Immature natural killer cell (primary cell): Measurements from ENCODE around the gene CD58. TPM values are rescaled to one million over a fixed set of nuclear protein-coding genes. Genes with fewer than 3 reads are reported as not detected.
"Not testable (repeated sequence)": the region's sequence is repeated elsewhere in the genome, so short reads cannot be mapped to it uniquely, and the experiment has no call there.

Experiments
- DNase-seq, 3 donors: peaks; one replicate each; pipeline ENCODE4 v3.0.0; 2022; ENCODE audit warnings: mixed read lengths in 1 of 3
- H3K27ac Mint-ChIP-seq, 6 donors: one replicate each; pipeline ENCODE4 v1.8.0; 2020; ENCODE audit warnings: mixed read lengths in 6 of 6, mild to moderate bottlenecking in 5 of 6, inconsistent platforms in 4 of 6, moderate library complexity in 3 of 6
- H3K27me3 Mint-ChIP-seq, 3 donors: one replicate each; pipeline ENCODE4 v1.8.0; 2020 to 2021; ENCODE audit warnings: low read depth in 3 of 3, mild to moderate bottlenecking in 3 of 3, mixed read lengths in 3 of 3, moderate library complexity in 3 of 3, inconsistent platforms in 1 of 3
- H3K36me3 Mint-ChIP-seq, 3 donors: one replicate each; pipeline ENCODE4 v1.8.0; 2020; ENCODE audit warnings: mixed read lengths in 3 of 3, inconsistent platforms in 2 of 3, mild to moderate bottlenecking in 2 of 3
- H3K4me1 Mint-ChIP-seq, 2 donors: one replicate each; pipeline ENCODE4 v1.8.0; 2020; ENCODE audit warnings: inconsistent platforms in 2 of 2, mild to moderate bottlenecking in 2 of 2, mixed read lengths in 2 of 2, moderate library complexity in 1 of 2
- H3K4me3 Mint-ChIP-seq, 5 donors: one replicate each; pipeline ENCODE4 v1.8.0; 2020; ENCODE audit warnings: mild to moderate bottlenecking in 5 of 5, mixed read lengths in 5 of 5, inconsistent platforms in 3 of 5, moderate library complexity in 3 of 5
- H3K9me3 Mint-ChIP-seq, 6 donors: one replicate each; pipeline ENCODE4 v1.8.0; 2020; ENCODE audit warnings: mild to moderate bottlenecking in 6 of 6, mixed read lengths in 6 of 6, inconsistent platforms in 4 of 6, moderate library complexity in 3 of 6
- polyA plus RNA-seq, 3 donors: library from polyadenylated mRNA; unstranded; fragments of 300-500 nt; fragmentation: Illumina TruSeq; gene quantifications; one replicate each; pipeline ENCODE4 v1.2.3, GENCODE V29; 2021

CD58 gene, protein sequence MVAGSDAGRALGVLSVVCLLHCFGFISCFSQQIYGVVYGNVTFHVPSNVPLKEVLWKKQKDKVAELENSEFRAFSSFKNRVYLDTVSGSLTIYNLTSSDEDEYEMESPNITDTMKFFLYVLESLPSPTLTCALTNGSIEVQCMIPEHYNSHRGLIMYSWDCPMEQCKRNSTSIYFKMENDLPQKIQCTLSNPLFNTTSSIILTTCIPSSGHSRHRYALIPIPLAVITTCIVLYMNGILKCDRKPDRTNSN
- polyA plus RNA-seq: 100 to 1,000 TPM in 1 of 3 donors, 10 to 100 TPM in 2; 68.6 to 112 (median 69.9) TPM

DNA sequence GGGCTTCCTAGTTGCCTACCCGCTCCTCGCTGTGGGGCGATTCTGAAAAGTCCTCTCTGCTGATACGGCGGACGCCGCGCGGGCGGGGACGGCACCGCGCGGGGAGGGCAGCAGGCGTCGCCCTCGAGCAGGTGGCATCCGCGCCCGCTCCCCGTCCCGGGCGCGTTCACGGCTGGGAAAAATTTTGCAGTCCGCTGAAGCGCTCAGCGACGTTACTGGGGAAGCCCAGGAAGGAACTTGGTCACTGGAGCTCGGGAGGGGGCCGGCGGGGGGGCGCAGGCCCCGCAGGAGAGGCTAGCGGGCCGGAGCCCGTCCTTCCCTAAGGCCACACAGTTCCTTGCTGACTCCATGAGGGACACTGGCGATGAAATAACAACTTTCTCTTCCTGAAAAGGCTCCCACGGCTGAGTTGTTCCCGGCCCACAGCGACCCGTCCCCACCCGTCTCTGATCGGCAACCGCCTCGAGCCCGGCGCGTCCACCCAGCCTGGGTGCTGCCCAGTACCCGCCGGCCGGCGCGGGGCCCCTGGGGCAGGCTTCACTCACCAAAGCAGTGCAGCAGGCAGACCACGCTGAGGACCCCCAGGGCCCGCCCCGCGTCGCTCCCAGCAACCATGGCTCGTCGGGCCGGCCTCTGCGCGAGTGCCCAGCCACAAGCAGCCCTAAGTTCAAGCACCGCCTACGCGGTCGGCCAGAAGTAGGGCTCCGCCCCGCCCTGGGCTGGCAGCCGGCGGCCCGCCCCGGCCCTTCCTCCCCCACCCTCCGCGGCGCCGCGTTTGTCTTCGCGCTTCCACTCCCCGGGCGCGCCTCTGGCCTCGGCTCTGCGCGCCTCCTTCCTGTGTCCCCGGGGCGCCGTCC lies at the start of gene CD58:
Gene CD58, minus strand, starts transcription at position 669 of the 857 bp plus-strand sequence. Its CDS starts 54 bp downstream, at position 615.
- Mint-ChIP-seq H3K9me3 (no peaks in the 10 kb centered on the region), H3K36me3 (peaks cover 0 to 3% (median 0%) of the 10 kb centered on the region in 3 donors), H3K27ac (peak within 1 kb of the TSS; percentile 91 to 96 (median 94)), H3K27me3 (peaks cover 2 to 10% (median 3%) of the 10 kb centered on the region in 3 donors), H3K4me1 (peaks cover 45 to 49% of the 10 kb centered on the region in 2 donors), H3K4me3 (peak within 1 kb of the TSS; percentile 88 to 98 (median 96))
- DNase-seq: peak; percentile 77 to 83 (median 80)

DNA sequence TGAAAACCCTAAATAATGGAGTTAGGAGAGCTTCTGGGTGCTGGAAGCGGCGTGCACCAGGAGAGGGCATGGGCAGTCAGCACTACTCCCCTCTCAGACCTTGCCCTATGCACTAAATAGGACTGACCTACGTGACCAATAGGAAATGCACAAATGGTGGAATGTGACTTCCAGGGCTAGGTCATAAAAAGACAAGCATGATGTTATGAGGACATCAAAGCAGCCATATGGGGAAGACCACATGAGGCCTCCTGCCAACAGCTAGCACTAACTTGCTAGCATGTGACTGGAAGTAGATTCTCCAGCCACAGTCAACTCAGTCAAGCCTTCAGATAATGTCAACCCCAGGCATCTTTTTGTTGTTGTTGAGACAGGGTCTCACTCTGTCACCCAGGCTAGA lies 49.6 kb upstream of the CD58 start:
- H3K27ac Mint-ChIP-seq, H3K4me1 Mint-ChIP-seq, H3K36me3 Mint-ChIP-seq, H3K4me3 Mint-ChIP-seq, DNase-seq, H3K9me3 Mint-ChIP-seq: not testable (repeated sequence)
- peaks cover 0 to 16% (median 2%) of the 10 kb centered on the region in 3 donors for H3K27me3 Mint-ChIP-seq

DNA sequence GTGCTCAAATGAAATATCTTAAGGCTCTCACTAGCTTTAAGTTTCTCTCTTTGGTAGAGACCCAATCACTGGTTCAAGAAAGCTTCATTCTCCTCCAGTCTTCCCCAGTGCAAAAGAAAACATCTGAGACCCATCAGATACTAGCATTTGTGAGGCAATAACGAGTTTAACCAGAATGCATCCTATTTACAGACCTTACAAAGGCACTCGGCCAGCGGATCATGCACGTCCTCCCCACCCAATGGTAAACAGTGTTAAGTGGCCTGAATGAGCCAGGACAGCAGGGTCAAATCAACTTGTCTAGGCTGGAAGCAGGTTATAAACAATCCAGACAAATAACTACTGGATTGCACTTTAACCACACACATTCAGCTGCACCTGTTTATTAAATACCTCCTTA lies 48.3 kb upstream of the CD58 start:
- H3K9me3 Mint-ChIP-seq, H3K36me3 Mint-ChIP-seq, H3K4me3 Mint-ChIP-seq, DNase-seq, H3K27ac Mint-ChIP-seq, H3K4me1 Mint-ChIP-seq: not testable (repeated sequence)
- H3K27me3 Mint-ChIP-seq: peaks cover 0 to 20% (median 5%) of the 10 kb centered on the region in 3 donors

DNA sequence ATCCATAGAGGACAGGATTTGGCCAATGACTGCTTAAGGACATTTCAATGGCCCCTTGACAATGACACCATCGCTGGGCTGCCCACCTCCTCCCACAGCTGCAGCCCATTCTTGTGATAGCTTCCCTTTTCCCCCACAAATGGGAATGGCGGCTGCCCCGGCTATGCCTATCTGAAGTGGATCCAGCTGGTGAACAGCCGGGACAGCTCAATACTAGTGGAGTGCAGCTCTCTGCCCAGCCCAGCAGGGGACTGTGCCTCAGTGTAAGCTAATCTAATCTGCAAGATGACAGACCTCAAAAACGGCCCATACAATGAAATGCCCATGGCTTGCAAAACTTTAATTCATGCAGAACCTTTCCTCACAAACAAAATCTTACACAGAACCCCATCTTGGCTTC lies 47.0 kb upstream of the CD58 start:
- H3K4me1 Mint-ChIP-seq, H3K36me3 Mint-ChIP-seq, H3K9me3 Mint-ChIP-seq, H3K27ac Mint-ChIP-seq, DNase-seq, H3K4me3 Mint-ChIP-seq: not testable (repeated sequence)
- H3K27me3 Mint-ChIP-seq: peaks cover 2 to 20% (median 5%) of the 10 kb centered on the region in 3 donors

DNA sequence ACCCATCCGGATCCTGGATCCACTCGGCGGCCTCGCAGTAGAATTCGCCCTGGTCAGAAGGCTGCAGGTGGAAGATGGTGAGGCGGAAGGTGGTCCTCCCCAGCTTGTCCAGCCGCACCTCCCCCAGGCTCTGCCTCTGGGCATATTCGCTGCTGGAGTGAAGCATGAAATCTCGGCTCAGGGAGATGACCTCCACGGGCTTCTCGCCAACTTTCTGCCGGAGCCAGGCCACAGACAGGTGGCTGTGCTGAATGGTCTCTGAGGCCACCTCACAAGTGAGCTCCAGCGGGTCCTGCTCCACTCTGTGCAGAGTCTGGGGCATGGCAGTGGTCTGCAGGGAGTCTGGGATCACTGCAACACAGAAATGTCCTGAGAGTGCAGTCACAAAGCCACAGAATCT lies 43.0 kb upstream of the CD58 start:
- H3K4me3 Mint-ChIP-seq, H3K27me3 Mint-ChIP-seq, H3K36me3 Mint-ChIP-seq, H3K27ac Mint-ChIP-seq, DNase-seq, H3K4me1 Mint-ChIP-seq, H3K9me3 Mint-ChIP-seq: not testable (repeated sequence)

DNA sequence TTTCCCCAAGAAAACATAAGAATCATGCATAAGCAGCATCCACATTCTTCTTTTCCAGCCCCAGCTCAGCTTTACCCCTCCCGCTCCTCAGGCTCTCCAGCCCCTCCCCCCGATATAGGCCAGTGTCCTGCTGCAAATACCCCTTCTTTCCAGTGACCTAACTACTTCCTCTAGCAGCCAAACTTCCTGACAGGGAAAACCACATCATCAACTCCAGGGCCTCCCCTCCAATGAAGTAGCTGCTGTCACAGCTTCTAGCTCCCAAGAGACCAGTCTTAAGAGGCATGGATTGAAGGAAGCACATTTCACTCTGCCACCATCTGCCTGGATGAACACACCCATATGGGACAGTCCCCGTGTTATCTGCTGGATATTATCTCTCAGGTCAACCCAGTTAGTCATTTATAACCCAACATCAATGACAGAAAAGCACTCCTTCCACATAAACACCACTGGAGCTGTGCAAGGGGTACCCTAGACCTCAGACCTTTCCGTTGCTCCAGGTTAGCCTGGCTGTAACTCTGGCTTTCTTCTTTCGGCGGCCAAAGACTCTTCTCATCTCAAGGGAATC lies 39.1 kb upstream of the CD58 start:
- H3K27ac Mint-ChIP-seq: not testable (repeated sequence)

DNA sequence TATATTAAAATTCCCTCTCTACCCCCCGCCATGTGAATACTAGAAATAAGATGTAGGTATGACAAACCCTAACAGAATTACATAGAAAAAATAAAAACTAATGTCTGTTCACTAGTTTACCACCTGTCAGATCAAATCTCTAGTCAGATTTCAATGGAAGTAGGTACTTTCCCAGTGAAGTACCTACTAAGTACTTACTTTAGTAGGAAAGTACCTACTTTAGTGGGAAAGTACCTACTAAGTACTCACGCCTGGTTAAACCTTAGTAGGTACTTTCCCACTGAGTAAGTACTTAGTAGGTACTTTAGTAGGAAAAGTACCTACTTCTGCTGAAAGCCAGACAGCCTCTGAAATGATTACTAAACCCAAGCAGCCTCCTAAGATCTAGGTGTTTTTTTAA lies 38.0 kb upstream of the CD58 start:
- H3K27ac Mint-ChIP-seq, H3K9me3 Mint-ChIP-seq, H3K27me3 Mint-ChIP-seq, H3K36me3 Mint-ChIP-seq, DNase-seq, H3K4me3 Mint-ChIP-seq: not testable (repeated sequence)
- H3K4me1 Mint-ChIP-seq: peaks cover 8 to 11% of the 10 kb centered on the region in 2 donors

More for the DNA sequence above, 39.1 kb upstream of the CD58 start:
- not testable (repeated sequence) for H3K9me3 Mint-ChIP-seq, H3K36me3 Mint-ChIP-seq, DNase-seq, H3K27me3 Mint-ChIP-seq, H3K4me3 Mint-ChIP-seq
- H3K4me1 Mint-ChIP-seq: peaks cover 8 to 11% of the 10 kb centered on the region in 2 donors

DNA sequence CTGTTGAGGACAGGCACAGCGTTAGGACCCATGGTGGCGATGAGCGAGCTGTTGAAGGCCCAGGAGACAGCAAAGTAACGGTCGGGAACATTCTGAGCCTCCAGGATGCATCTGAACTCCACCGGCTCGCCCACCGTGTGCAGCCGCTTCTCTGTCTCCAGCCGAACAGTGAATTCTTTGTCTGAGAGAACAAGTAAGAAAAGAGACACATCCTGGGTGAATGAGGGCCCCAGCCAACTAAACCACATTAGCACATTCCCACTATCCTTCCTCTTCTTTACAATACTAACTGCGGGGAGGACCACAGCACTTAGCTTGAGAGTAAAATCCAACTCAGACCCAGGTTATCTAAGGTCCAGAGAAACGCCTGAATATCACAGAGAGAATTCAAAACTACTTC lies 37.3 kb upstream of the CD58 start:
- H3K36me3 Mint-ChIP-seq, H3K27me3 Mint-ChIP-seq, H3K4me3 Mint-ChIP-seq, DNase-seq, H3K27ac Mint-ChIP-seq, H3K9me3 Mint-ChIP-seq: not testable (repeated sequence)
- peaks cover 8 to 11% of the 10 kb centered on the region in 2 donors for H3K4me1 Mint-ChIP-seq

DNA sequence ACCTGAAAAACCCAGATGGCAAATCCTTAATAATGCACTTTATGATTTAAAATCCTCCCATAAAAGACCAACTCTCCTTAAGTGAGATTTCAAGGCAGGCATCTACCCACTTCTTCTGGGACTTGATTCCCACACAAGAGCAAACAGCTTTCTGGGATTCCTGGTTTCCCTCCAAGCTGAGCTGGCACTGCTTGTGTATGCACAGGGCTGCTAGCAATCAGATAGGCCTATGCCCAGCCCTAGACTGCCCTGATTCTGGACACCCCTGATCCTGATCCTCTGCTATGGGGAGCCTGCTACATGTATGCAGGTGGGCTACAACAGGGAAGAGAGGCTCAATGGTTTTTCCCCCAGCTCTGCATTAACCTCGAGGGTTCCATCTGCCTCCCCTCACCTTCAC lies 36.6 kb upstream of the CD58 start:
- H3K36me3 Mint-ChIP-seq, DNase-seq, H3K27me3 Mint-ChIP-seq, H3K27ac Mint-ChIP-seq, H3K4me3 Mint-ChIP-seq, H3K9me3 Mint-ChIP-seq: not testable (repeated sequence)
- peaks cover 8 to 11% of the 10 kb centered on the region in 2 donors for H3K4me1 Mint-ChIP-seq

DNA sequence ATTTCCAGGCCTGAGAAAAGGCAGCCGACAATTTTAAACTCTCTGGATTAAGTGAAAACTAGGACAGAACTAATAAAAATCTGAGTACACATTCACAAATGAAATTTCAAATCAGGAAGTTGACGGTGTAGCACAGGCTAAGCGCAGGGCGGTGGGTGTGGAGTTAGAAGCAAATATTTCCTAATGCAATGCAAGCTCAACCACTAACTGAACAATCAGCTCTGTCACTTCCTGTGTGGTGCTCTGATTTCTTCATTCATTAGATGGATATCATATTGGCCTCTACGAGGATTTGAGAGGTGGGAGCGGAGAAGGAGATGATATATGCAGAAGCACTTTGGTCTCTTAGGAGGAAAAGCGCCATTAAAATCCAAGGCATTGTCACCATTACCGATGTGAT lies 35.2 kb upstream of the CD58 start:
- H3K4me3 Mint-ChIP-seq: peak overlapping the region in 1 of 5 donors; percentile 31
- H3K27ac Mint-ChIP-seq, H3K9me3 Mint-ChIP-seq, H3K27me3 Mint-ChIP-seq, DNase-seq, H3K36me3 Mint-ChIP-seq: not testable (repeated sequence)
- peaks cover 8 to 11% of the 10 kb centered on the region in 2 donors for H3K4me1 Mint-ChIP-seq

DNA sequence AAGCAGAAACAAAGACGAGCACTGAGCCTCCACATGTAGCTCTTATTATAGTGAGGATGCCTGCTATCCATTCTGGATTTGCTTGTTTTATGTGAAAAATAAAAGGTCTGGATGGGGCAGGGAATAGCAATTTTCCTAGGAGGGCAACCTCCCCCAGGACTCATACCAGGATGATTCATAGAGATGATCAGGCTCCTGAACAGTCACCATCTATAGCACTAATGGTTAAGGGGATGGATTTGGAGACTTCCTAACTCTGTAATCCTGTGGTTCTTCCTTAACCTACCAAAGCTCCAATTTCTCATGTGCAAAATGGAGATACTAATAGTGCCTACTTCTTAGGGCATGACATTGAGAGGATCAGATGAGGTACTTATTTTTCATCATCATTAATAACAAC lies 34.5 kb upstream of the CD58 start:
- Mint-ChIP-seq H3K9me3 (no peaks in the 10 kb centered on the region), H3K36me3 (no peaks in the 10 kb centered on the region), H3K27ac (no peak overlapping the region), H3K4me1 (peaks cover 8 to 11% of the 10 kb centered on the region in 2 donors), H3K27me3 (peaks cover 0 to 4% (median 2%) of the 10 kb centered on the region in 3 donors), H3K4me3 (no peak overlapping the region)
- no peak for DNase-seq

DNA sequence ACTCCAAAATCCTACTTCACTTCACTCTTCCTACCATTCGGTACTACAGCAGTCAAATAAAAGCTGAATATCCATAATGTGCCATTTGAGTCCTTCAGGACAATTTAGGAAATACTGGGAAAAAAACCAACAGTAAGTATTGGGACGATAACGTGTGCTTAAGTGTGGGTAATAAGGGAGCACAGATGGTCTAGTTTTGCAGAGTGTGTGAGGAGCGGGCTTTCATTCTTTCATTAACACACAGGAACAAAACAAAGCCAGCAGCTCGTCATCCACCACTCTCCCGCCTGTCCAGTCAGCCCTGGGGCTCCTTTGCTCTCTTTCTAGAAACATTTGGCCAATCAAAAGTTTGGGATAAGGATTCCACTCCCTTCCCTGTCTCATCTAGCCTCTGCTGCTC lies 33.6 kb upstream of the CD58 start:
- H3K27ac Mint-ChIP-seq, H3K27me3 Mint-ChIP-seq, H3K36me3 Mint-ChIP-seq, H3K4me3 Mint-ChIP-seq, DNase-seq, H3K9me3 Mint-ChIP-seq: not testable (repeated sequence)
- peaks cover 8 to 11% of the 10 kb centered on the region in 2 donors for H3K4me1 Mint-ChIP-seq

DNA sequence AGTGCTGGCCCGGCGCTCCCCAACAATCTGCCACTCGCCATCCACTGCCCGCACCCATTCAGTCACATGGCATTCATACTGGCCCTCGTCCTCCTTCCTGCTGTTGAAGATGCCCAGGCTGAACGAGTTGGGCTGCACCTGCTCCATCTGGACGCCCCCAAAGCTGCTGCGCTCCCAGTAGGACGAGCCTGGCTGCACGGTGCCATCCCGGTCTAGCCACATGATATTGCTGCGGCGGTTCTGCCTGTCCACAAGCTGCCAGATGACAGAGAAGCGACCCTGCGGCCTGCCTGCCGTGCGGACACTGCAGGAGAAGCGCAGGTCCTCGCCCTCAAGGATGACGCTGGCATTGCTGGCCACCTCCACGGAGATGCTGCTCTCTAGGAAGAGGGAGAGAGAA lies 32.8 kb upstream of the CD58 start:
- not testable (repeated sequence) for H3K27me3 Mint-ChIP-seq, H3K4me3 Mint-ChIP-seq, DNase-seq, H3K36me3 Mint-ChIP-seq, H3K9me3 Mint-ChIP-seq, H3K27ac Mint-ChIP-seq
- peaks cover 8 to 11% of the 10 kb centered on the region in 2 donors for H3K4me1 Mint-ChIP-seq

DNA sequence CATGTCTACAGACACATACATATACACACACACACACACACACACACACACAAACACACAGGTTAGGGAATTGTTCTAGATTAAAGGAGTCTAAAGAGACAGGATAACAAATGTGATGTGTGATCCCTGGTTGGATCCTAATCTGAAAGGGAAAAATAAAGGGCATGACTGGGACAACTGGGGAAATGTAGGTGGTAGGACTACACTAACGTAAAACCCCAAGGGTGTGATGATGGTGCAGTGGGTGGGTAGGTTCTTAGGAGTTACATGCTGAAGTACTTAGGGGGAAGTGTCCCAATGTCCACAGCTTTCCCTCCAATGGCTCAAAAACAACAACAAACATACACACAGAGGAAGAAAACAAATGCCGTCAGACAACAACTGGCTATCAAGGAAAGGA lies 28.5 kb upstream of the CD58 start:
- peaks cover 4 to 11% of the 10 kb centered on the region in 2 donors for H3K4me1 Mint-ChIP-seq
- H3K9me3 Mint-ChIP-seq, H3K27ac Mint-ChIP-seq, DNase-seq, H3K27me3 Mint-ChIP-seq, H3K4me3 Mint-ChIP-seq, H3K36me3 Mint-ChIP-seq: not testable (repeated sequence)
